Fibroblast of skin of scalp (primary cell): ENCODE results near the gene CYP1A2.

Experiments used
- DNase-seq: peaks from one replicate; pipeline ENCODE4 v3.0.0-alpha.2; 2013

Gene CYP1A2

GRCh38 chr15:74790080-74790916 lies 41.7 kb downstream of the CYP1A2 start:
- peak; percentile 87 for DNase-seq

- no peak for DNase-seq
Measured at GRCh38 chr15:74791007-74791406, 42.4 kb downstream of the CYP1A2 start.

- no peak for DNase-seq
Measured at GRCh38 chr15:74791667-74792066, 43.0 kb downstream of the CYP1A2 start.

- no peak for DNase-seq
Measured at GRCh38 chr15:74792227-74793016, 43.8 kb downstream of the CYP1A2 start.

- peak; percentile 44 for DNase-seq
Measured at GRCh38 chr15:74793135-74794028, 44.7 kb downstream of the CYP1A2 start.

- no peak for DNase-seq
Measured at GRCh38 chr15:74794248-74794969, 45.8 kb downstream of the CYP1A2 start.

- DNase-seq, result no peak
Measured at GRCh38 chr15:74794970-74795349, 46.3 kb downstream of the CYP1A2 start.

GRCh38 chr15:74795966-74796625 lies 47.5 kb downstream of the CYP1A2 start:
- no peak for DNase-seq

GRCh38 chr15:74798388-74799254 lies 50.0 kb downstream of the CYP1A2 start:
- no peak for DNase-seq

GRCh38 chr15:74799255-74799855 lies 50.7 kb downstream of the CYP1A2 start:
- no peak for DNase-seq

- DNase-seq, result peak; percentile 53
Measured at GRCh38 chr15:74799856-74800558, 51.4 kb downstream of the CYP1A2 start.

GRCh38 chr15:74800559-74801094 lies 52.0 kb downstream of the CYP1A2 start:
- no peak for DNase-seq

GRCh38 chr15:74801311-74801997 lies 52.8 kb downstream of the CYP1A2 start:
- DNase-seq, result no peak

- no peak for DNase-seq
Measured at GRCh38 chr15:74802290-74802689, 53.6 kb downstream of the CYP1A2 start.

- no peak for DNase-seq
Measured at GRCh38 chr15:74802862-74803447, 54.3 kb downstream of the CYP1A2 start.

- no peak for DNase-seq
Measured at GRCh38 chr15:74804935-74805334, 56.3 kb downstream of the CYP1A2 start.
